Karpas-422 (cell line): ENCODE measurements around the gene C20orf202. TPM values are rescaled to one million over a fixed set of nuclear protein-coding genes. Genes with fewer than 3 reads are reported as not detected.

Experiments used
- DNase-seq: peaks from one replicate; pipeline ENCODE4 v3.0.0-alpha.2; 2015
- H2AFZ ChIP-seq: fragments of 200-600 bp; sonication (generic); 2 replicates; pipeline ENCODE4 v1.6.1; 2014; ENCODE audit warnings: antibody characterized with exemption, low read length, mixed read lengths
- H3K27ac ChIP-seq: fragments of 200-600 bp; sonication (generic); 2 replicates; pipeline ENCODE4 v1.5.1; 2014; ENCODE audit warnings: mild to moderate bottlenecking, low read length, moderate library complexity
- H3K27me3 ChIP-seq: fragments of 200-600 bp; sonication (generic); 2 replicates; pipeline ENCODE4 v1.6.1; 2014; ENCODE audit warnings: low read length, mixed read lengths
- H3K36me3 ChIP-seq: fragments of 200-600 bp; sonication (generic); 2 replicates; pipeline ENCODE4 v1.6.1; 2014; ENCODE audit warnings: low read length, mixed read lengths; ENCODE audit not compliant: insufficient read depth
- H3K4me1 ChIP-seq: fragments of 200-600 bp; sonication (generic); 2 replicates; pipeline ENCODE4 v1.6.1; 2014; ENCODE audit warnings: mild to moderate bottlenecking, low read length, mixed read lengths
- H3K4me2 ChIP-seq: fragments of 200-600 bp; sonication (generic); 2 replicates; pipeline ENCODE4 v1.6.1; 2014; ENCODE audit warnings: low read length, low read depth, mild to moderate bottlenecking; ENCODE audit not compliant: poor library complexity, severe bottlenecking
- H3K4me3 ChIP-seq: fragments of 200-600 bp; sonication (generic); 2 replicates; pipeline ENCODE4 v1.5.1; 2014; ENCODE audit warnings: mild to moderate bottlenecking, antibody characterized with exemption, low read length, mixed read lengths
- H3K79me2 ChIP-seq: fragments of 200-600 bp; sonication (generic); 2 replicates; pipeline ENCODE4 v1.6.1; 2014; ENCODE audit warnings: mild to moderate bottlenecking, low read length, mixed read lengths
- H3K9ac ChIP-seq: fragments of 200-600 bp; sonication (generic); 2 replicates; pipeline ENCODE4 v1.6.0; 2014; ENCODE audit warnings: low read length
- H3K9me2 ChIP-seq: fragments of 200-600 bp; sonication (generic), shearing (Covaris generic); replicated peaks from 2 replicates; pipeline ENCODE4 v1.6.0; 2014; ENCODE audit warnings: mild to moderate bottlenecking, low read length, moderate library complexity; ENCODE audit not compliant: insufficient read depth
- H3K9me3 ChIP-seq: fragments of 300-700, 200-600 bp; sonication (generic); 2 replicates; pipeline ENCODE4 v1.6.1; 2014; ENCODE audit warnings: low read length, mixed read lengths
- H4K20me1 ChIP-seq: fragments of 200-600 bp; sonication (generic); 2 replicates; pipeline ENCODE4 v1.6.1; 2014; ENCODE audit warnings: mild to moderate bottlenecking, antibody characterized with exemption, low read length, low read depth; ENCODE audit not compliant: insufficient read depth
- total RNA-seq: library from RNA; depleted of rRNA; stranded (reverse); fragments of >200 nt; shearing (Covaris generic); gene quantifications from 2 replicates; pipeline ENCODE4 v1.2.3, GENCODE V29; 2014; ENCODE audit warnings: low replicate concordance

C20orf202 gene
- total RNA-seq, 1 experiment from 2014 or later = not detected

DNA sequence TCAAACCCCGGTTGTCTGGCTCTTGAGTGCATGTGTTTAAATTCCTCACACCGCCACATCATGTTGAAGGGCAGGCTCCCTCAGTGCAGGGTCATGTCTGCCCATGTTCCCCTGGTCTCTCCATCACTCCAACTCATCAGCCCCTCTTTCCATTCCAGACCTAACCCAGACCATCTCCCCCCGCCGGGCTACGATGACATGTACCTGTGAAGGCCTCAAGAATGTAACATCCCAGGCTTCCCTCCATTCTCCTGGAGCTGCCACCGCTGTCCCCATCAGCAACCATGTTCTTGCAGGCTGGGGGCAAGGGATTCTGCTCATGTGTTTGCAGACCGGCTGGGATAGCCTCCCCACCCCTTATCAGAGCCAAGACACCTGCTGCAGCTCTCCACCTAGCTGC is 38.4 kb upstream of the C20orf202 start:
- Histone ChIP-seq H3K4me3 (no peak overlapping the region), H2AFZ (no peak overlapping the region), H3K36me3 (peaks cover 18% of the 10 kb centered on the region), H3K9ac (no peak overlapping the region), H3K9me3 (no peaks in the 10 kb centered on the region), H3K4me1 (peaks cover 24% of the 10 kb centered on the region), H3K27ac (no peak overlapping the region), H3K4me2 (no peak overlapping the region), H3K27me3 (no peaks in the 10 kb centered on the region), H4K20me1 (no peaks in the 10 kb centered on the region), H3K9me2 (no peaks in the 10 kb centered on the region), H3K79me2 (0 out of 2 replicates have a peak, but pooled peaks cover 3% of the 10 kb centered on the region)
- DNase-seq = no peak

DNA sequence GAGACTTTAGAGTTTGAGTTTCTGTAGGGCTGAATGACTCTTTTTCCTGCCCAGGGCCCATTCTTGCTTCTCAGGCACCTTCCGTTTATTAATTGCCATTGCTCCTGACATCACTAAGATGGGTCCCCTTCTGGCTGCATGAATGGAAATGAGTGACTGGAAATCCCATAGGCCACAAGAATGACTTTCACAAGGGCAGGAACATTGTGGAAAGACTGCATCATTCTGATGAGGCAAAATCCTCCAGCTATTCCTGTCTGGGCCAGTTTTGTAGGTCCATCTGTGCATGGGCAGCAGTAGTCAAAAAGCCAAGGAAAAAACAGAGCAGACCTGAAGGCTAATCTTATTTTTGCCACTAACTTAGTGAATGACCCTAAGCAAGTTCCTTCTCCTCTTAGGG is 37.7 kb upstream of the C20orf202 start:
- Histone ChIP-seq H3K36me3 (peaks cover 18% of the 10 kb centered on the region), H3K27me3 (no peaks in the 10 kb centered on the region), H3K9me2 (no peaks in the 10 kb centered on the region), H3K4me2 (no peak overlapping the region), H2AFZ (no peak overlapping the region), H3K4me1 (peaks cover 24% of the 10 kb centered on the region), H3K27ac (no peak overlapping the region), H3K79me2 (0 out of 2 replicates have a peak, but pooled peaks cover 3% of the 10 kb centered on the region), H3K9ac (no peak overlapping the region), H3K4me3 (no peak overlapping the region), H4K20me1 (no peaks in the 10 kb centered on the region), H3K9me3 (no peaks in the 10 kb centered on the region)
- DNase-seq = no peak

GRCh38 chr20:1165941-1166340 is 37.3 kb upstream of the C20orf202 start:
- Histone ChIP-seq H4K20me1 (no peaks in the 10 kb centered on the region), H3K36me3 (peaks cover 18% of the 10 kb centered on the region), H3K9me2 (no peaks in the 10 kb centered on the region), H3K9me3 (no peaks in the 10 kb centered on the region), H3K4me1 (peaks cover 24% of the 10 kb centered on the region), H3K27ac (no peak overlapping the region), H3K4me2 (no peak overlapping the region), H3K79me2 (0 out of 2 replicates have a peak, but pooled peaks cover 3% of the 10 kb centered on the region), H3K4me3 (no peak overlapping the region), H2AFZ (no peak overlapping the region), H3K27me3 (no peaks in the 10 kb centered on the region), H3K9ac (no peak overlapping the region)
- DNase-seq = no peak

- no peak overlapping the region for H3K9ac ChIP-seq
- no peaks in the 10 kb centered on the region for H3K79me2 ChIP-seq
- peaks cover 24% of the 10 kb centered on the region for H3K4me1 ChIP-seq
- no peak overlapping the region for H3K27ac ChIP-seq
- no peak for DNase-seq
- peak overlapping the region; percentile 14 for H3K4me2 ChIP-seq
- no peak overlapping the region for H3K4me3 ChIP-seq
- H3K36me3 ChIP-seq = peaks cover 18% of the 10 kb centered on the region
- no peaks in the 10 kb centered on the region for H3K27me3 ChIP-seq
- no peaks in the 10 kb centered on the region for H3K9me2 ChIP-seq
- no peaks in the 10 kb centered on the region for H3K9me3 ChIP-seq
- no peaks in the 10 kb centered on the region for H4K20me1 ChIP-seq
- H2AFZ ChIP-seq = no peak overlapping the region
These were observed 36.1 kb upstream of the C20orf202 start for GRCh38 chr20:1166948-1167720.

DNA sequence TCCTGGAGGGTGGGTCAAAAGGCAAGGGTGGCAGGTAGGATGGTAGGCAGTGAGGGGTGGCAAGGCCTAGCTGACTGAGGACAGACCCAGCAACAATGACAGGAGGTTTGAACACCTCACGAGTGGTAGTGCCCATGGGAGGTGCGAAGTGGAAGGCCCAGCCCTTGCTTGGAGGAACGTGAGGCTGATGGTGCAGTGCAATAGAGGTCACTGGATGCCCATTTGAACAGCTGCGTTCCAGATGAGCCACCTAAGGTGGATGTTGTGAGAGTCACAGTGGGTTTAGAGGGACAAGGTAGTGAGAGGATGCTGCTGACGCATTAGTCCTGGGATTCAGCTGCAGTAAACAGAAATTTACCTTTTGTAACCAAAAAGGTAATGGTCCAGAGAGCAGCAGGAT is 34.0 kb upstream of the C20orf202 start:
- Histone ChIP-seq H3K9me2 (no peaks in the 10 kb centered on the region), H3K4me3 (no peak overlapping the region), H3K4me1 (peaks cover 24% of the 10 kb centered on the region), H3K36me3 (peaks cover 18% of the 10 kb centered on the region), H2AFZ (no peak overlapping the region), H3K4me2 (no peak overlapping the region), H4K20me1 (no peaks in the 10 kb centered on the region), H3K9ac (no peak overlapping the region), H3K9me3 (no peaks in the 10 kb centered on the region), H3K27me3 (no peaks in the 10 kb centered on the region), H3K27ac (no peak overlapping the region), H3K79me2 (no peaks in the 10 kb centered on the region)
- no peak for DNase-seq

DNA sequence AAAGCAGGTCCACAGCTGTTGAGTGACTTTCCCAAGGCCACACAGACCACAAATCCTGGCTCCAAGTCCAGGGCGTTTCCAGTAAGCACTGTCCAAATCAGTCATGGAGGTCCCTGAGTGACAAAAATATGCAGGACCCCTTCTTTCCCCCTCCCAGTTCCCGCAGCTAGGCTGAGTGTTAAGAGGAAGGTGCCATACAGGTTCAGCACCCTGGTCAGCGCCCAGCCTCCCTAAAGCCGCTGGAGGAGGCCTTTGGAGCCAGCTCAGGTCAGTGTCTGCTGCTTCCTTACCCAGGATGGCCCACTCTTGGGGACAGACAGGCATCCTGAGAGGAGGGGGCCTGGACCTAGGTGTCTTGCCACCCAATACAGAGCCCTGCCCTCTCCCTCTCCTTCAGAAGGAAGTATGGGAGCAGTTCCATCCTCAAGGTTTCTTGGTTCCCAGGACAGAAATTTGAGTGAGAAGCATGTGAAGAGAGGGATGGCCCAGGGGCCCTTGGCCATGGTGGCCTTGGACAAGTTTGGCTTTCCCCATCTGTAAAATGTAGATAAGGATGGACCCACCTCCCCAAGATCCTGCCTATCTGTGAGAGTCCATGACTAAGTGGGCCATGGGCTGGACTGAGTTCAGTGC is 31.7 kb upstream of the C20orf202 start:
- H3K27me3 ChIP-seq = no peaks in the 10 kb centered on the region

GRCh38 chr20:1173698-1174097 is 29.6 kb upstream of the C20orf202 start:
- DNase-seq = no peak
- Histone ChIP-seq H3K4me2 (no peak overlapping the region), H2AFZ (no peak overlapping the region), H3K9me3 (no peaks in the 10 kb centered on the region), H4K20me1 (no peaks in the 10 kb centered on the region), H3K9ac (no peak overlapping the region), H3K4me3 (no peak overlapping the region), H3K36me3 (peaks cover 6% of the 10 kb centered on the region; the same call in 1 of the 2 replicates), H3K9me2 (no peaks in the 10 kb centered on the region), H3K27ac (no peak overlapping the region), H3K27me3 (no peaks in the 10 kb centered on the region), H3K79me2 (no peaks in the 10 kb centered on the region), H3K4me1 (0 out of 2 replicates have a peak, but pooled peaks cover 3% of the 10 kb centered on the region)

More for the DNA sequence above, 31.7 kb upstream of the C20orf202 start:
- Histone ChIP-seq H3K4me2 (no peak overlapping the region), H3K36me3 (peaks cover 18% of the 10 kb centered on the region), H2AFZ (no peak overlapping the region), H3K9me3 (no peaks in the 10 kb centered on the region), H3K9me2 (no peaks in the 10 kb centered on the region), H3K4me3 (no peak overlapping the region), H3K4me1 (peaks cover 17% of the 10 kb centered on the region), H3K79me2 (no peaks in the 10 kb centered on the region), H4K20me1 (no peaks in the 10 kb centered on the region), H3K9ac (no peak overlapping the region), H3K27ac (no peak overlapping the region)
- peak; percentile 53 for DNase-seq

DNA sequence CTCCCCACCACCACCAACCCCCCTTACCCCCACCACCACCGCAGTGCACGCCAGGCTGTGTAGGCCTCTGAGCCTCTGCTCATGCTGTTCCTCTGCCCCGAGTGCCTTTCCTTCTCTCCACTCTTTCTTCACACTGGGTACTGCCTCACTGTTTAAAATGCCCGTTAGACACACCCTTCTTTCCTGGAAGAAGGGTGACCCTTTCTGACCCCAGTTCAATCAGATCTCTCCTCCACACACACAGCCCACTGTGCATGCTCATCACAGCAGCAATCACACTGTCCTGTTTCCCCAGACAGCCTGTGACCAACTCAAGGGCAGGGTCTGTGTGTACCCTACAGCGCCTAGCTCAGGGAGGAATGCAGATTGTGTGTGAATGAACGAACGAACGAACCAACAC is 28.5 kb upstream of the C20orf202 start:
- no peaks in the 10 kb centered on the region for H3K9me3 ChIP-seq
- no peaks in the 10 kb centered on the region for H3K27me3 ChIP-seq
- no peak overlapping the region for H3K9ac ChIP-seq
- H3K79me2 ChIP-seq = no peaks in the 10 kb centered on the region
- H3K27ac ChIP-seq = no peak overlapping the region
- no peaks in the 10 kb centered on the region for H3K9me2 ChIP-seq
- no peak overlapping the region for H3K4me3 ChIP-seq
- no peak overlapping the region for H3K4me2 ChIP-seq
- H4K20me1 ChIP-seq = no peaks in the 10 kb centered on the region
- no peaks in the 10 kb centered on the region for H3K36me3 ChIP-seq
- DNase-seq = no peak
- H3K4me1 ChIP-seq = 0 out of 2 replicates have a peak, but pooled peaks cover under 1% of the 10 kb centered on the region
- no peak overlapping the region for H2AFZ ChIP-seq
